A549 (cell line): ENCODE data around the gene PRRX2.

ENCODE experiments used
- BHLHE40 ChIP-seq: IDR thresholded peaks from 2 replicates; pipeline ENCODE4 v1.6.1; 2012; ENCODE audit warnings: low read depth, low read length, inconsistent platforms
- CBX8 ChIP-seq: fragments of 200-600 bp; sonication (generic); IDR thresholded peaks from 2 replicates; pipeline ENCODE4 v1.6.1; 2016
- CEBPB ChIP-seq, 2 experiments: fragments of >200 bp in 1 of 2; sonication (Bioruptor Twin) in 1 of 2; formaldehyde crosslinking in 1 of 2; IDR thresholded peaks; 2 replicates each; pipeline ENCODE4 v1.6.1; 2012 to 2016
- EHMT2 ChIP-seq: fragments of 200-600 bp; sonication (generic); IDR thresholded peaks from 2 replicates; pipeline ENCODE4 v1.6.1; 2016; ENCODE audit warnings: antibody characterized with exemption, low read depth, mild to moderate bottlenecking, moderate library complexity
- EP300 ChIP-seq, 2 experiments: fragments of >200 bp; sonication (Bioruptor Twin); formaldehyde crosslinking; IDR thresholded peaks; 2 replicates in 1 of 2; 3 replicates in 1 of 2; pipeline ENCODE4 v1.6.1; 2016 to 2017
- HDAC2 ChIP-seq: fragments of 200-600 bp; sonication (generic); IDR thresholded peaks from 2 replicates; pipeline ENCODE4 v1.6.1; 2016
- JUN ChIP-seq, 2 experiments: fragments of >200 bp; sonication (Bioruptor Twin); formaldehyde crosslinking; IDR thresholded peaks; 2 replicates in 1 of 2; 3 replicates in 1 of 2; pipeline ENCODE4 v1.6.1; 2016 to 2017
- POLR2A ChIP-seq: IDR thresholded peaks from 2 replicates; pipeline ENCODE4 v1.6.1; 2012; ENCODE audit warnings: mild to moderate bottlenecking, low read length
- RAD21 ChIP-seq, 2 experiments: fragments of >200 bp in 1 of 2; sonication (Bioruptor Twin) in 1 of 2; formaldehyde crosslinking in 1 of 2; IDR thresholded peaks in 1 of 2; conservative IDR thresholded peaks in 1 of 2; 2 replicates in 1 of 2; 3 replicates in 1 of 2; pipeline ENCODE4 v1.6.1; 2012 to 2018; ENCODE audit warnings: inconsistent platforms in 1 of 2
- TF ChIP-seq, protein P1 (sequence below): fragments of 200-600 bp; sonication (generic); IDR thresholded peaks from 2 replicates; pipeline ENCODE4 v1.6.1; 2016; ENCODE audit warnings: antibody characterized with exemption, mild to moderate bottlenecking, moderate library complexity
- TF ChIP-seq, protein P2 (sequence below): fragments of >200 bp; sonication (Bioruptor Twin); formaldehyde crosslinking; IDR thresholded peaks from 3 replicates; pipeline ENCODE4 v1.5.1; 2016
- TF ChIP-seq, protein P3 (sequence below): fragments of 150-350 bp; IDR thresholded peaks from 2 replicates; pipeline ENCODE4 v1.6.1; 2014; ENCODE audit warnings: low read depth, mild to moderate bottlenecking, low read length
- TF ChIP-seq, protein P4 (sequence below): IDR thresholded peaks from 2 replicates; pipeline ENCODE4 v1.6.1; 2012

DNA sequence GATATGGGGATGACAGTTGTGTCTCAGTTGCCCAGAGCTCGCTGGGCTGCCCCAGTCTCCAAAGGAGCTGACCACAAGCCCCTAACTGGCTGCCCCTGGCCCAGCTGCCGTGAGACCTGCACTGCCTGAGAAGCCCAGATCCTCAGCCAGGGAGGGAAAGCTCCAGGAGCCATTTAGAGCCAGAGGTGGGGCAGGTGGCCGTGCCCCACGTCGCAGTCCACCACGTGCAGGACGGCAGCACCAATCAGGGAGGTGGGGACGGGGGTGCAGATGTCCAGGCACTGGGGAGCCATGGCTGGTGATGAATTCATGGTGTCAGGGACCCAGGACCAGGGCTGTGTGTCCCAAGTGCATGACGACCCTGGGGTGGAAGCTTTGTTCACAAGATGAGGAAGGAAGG is 13.4 kb downstream of the PRRX2 start:
- TF ChIP-seq, protein P1, sequence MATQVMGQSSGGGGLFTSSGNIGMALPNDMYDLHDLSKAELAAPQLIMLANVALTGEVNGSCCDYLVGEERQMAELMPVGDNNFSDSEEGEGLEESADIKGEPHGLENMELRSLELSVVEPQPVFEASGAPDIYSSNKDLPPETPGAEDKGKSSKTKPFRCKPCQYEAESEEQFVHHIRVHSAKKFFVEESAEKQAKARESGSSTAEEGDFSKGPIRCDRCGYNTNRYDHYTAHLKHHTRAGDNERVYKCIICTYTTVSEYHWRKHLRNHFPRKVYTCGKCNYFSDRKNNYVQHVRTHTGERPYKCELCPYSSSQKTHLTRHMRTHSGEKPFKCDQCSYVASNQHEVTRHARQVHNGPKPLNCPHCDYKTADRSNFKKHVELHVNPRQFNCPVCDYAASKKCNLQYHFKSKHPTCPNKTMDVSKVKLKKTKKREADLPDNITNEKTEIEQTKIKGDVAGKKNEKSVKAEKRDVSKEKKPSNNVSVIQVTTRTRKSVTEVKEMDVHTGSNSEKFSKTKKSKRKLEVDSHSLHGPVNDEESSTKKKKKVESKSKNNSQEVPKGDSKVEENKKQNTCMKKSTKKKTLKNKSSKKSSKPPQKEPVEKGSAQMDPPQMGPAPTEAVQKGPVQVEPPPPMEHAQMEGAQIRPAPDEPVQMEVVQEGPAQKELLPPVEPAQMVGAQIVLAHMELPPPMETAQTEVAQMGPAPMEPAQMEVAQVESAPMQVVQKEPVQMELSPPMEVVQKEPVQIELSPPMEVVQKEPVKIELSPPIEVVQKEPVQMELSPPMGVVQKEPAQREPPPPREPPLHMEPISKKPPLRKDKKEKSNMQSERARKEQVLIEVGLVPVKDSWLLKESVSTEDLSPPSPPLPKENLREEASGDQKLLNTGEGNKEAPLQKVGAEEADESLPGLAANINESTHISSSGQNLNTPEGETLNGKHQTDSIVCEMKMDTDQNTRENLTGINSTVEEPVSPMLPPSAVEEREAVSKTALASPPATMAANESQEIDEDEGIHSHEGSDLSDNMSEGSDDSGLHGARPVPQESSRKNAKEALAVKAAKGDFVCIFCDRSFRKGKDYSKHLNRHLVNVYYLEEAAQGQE = no peak
- TF ChIP-seq, protein P2, sequence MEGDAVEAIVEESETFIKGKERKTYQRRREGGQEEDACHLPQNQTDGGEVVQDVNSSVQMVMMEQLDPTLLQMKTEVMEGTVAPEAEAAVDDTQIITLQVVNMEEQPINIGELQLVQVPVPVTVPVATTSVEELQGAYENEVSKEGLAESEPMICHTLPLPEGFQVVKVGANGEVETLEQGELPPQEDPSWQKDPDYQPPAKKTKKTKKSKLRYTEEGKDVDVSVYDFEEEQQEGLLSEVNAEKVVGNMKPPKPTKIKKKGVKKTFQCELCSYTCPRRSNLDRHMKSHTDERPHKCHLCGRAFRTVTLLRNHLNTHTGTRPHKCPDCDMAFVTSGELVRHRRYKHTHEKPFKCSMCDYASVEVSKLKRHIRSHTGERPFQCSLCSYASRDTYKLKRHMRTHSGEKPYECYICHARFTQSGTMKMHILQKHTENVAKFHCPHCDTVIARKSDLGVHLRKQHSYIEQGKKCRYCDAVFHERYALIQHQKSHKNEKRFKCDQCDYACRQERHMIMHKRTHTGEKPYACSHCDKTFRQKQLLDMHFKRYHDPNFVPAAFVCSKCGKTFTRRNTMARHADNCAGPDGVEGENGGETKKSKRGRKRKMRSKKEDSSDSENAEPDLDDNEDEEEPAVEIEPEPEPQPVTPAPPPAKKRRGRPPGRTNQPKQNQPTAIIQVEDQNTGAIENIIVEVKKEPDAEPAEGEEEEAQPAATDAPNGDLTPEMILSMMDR = no peak
- TF ChIP-seq JUN (IDR thresholded peaks at IDR 0.05) = no peak
- TF ChIP-seq RAD21 (conservative IDR thresholded peaks at IDR 0.05 in 1 of 2, IDR thresholded peaks at IDR 0.05 in 1 of 2) = no peak
- TF ChIP-seq POLR2A = no peak
- TF ChIP-seq EP300 (IDR thresholded peaks at IDR 0.05) = no peak
- TF ChIP-seq CBX8 = no peak
- no peak for TF ChIP-seq EHMT2
- TF ChIP-seq, protein P3, sequence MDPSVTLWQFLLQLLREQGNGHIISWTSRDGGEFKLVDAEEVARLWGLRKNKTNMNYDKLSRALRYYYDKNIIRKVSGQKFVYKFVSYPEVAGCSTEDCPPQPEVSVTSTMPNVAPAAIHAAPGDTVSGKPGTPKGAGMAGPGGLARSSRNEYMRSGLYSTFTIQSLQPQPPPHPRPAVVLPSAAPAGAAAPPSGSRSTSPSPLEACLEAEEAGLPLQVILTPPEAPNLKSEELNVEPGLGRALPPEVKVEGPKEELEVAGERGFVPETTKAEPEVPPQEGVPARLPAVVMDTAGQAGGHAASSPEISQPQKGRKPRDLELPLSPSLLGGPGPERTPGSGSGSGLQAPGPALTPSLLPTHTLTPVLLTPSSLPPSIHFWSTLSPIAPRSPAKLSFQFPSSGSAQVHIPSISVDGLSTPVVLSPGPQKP = no peak
- TF ChIP-seq HDAC2 = no peak
- TF ChIP-seq CEBPB (IDR thresholded peaks at IDR 0.05) = no peak
- TF ChIP-seq BHLHE40 = no peak
- TF ChIP-seq, protein P4, sequence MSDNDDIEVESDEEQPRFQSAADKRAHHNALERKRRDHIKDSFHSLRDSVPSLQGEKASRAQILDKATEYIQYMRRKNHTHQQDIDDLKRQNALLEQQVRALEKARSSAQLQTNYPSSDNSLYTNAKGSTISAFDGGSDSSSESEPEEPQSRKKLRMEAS = no peak
